HG03039 (cell line): ENCODE data around the gene PXT1.
"Not testable (repeated sequence)": the region's sequence is repeated elsewhere in the genome, so short reads cannot be mapped to it uniquely, and the experiment has no call there.

Experiments used
- ATAC-seq: cut with Tn5 transposase; IDR thresholded peaks from one replicate; pipeline ENCODE4 v1.9.1; 2021; ENCODE audit warnings: mild to moderate bottlenecking, moderate library complexity; ENCODE audit not compliant: unreplicated experiment

The PXT1 gene

DNA sequence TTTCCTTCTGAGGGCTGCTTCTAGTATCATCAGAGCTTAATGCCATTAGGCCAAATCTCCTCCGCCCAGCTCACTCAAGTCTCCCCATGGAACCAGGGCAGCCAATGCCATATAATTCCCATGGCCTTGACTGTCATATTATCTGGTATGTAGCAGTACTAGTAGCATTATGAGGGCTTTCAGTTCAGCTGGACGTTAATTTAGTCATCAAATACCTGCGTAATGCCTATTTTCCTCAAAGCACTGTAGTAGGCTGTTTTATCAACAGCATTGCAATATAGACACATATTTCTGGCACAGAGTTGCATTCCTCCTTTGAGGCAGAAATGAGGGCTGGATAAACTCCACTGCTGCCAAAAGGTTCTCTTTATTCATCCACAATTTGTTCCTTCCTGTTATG is 1.8 kb upstream of the PXT1 start:
- ATAC-seq, result no peak

DNA sequence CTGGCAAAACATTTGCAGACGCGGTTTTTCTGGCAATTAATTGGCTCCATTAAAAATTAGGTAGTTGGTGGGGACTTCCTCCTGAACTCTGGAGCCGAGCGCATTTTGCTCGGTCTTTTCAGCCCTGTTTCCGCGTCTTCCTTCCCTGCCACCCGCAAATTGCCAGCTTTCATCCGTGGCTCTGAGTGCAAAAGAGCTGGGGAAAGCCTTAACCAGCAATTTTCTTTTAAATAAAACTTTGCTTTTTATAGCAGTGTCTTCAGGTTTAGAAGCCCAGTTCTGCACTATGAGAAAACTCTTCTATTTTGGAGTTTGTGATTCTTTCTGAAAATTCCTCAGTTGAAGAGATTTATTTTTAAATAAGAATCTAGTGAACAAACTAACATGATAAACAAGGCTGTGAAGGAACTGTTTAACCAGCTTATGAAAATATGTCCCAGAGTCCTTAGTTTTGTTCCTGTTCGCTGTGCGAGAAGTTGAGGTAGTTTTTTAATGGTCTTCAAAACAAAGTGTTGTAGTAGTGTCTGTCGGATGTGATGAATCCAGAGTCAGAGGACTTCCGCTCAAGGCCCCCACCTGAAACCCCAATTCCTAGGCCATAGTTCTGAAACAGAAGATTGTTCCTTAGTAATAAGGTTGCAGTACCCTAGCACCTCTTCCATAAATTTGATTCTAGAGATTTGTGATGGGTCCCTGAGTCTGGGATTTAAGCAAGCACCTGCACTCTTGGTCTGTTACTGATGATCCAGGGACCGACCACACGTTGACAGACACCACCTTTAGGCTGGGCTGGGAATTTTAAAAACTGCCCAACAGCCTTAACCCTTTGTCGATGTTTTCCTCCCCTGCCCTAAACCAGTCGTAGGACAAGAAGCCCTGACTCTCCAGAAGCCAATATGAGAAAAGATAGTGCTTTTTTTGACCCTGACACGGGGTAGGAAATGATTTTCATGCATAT is 1.1 kb upstream of the PXT1 start:
- peak; percentile 1 for ATAC-seq

DNA sequence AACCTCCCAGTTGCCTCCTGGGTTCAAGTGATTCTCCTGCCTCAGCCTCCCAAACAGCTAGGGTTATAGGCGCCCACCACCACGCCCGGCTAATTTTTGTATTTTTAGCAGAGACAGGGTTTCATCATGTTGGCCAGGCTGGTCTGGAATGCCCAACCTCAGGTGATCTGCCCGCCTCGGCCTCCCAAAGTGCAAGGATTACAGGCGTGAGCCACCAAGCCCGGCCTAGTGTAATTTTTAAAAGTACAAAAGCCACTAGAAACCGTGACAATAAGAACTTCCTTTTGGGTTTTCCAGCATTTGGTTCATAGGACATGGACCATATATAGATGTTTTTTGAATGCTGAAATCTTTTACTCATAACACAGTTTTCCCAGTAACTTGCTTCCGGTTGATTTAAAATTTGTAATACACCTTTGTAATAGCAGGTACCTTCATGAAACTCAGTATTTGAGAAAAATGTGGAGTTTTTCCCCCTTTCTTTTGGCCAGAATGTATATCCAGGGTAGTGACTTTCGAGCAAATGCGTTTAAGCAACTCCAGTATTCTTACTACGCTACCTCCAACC is 467 bp downstream of the PXT1 start:
- ATAC-seq, result no peak

DNA sequence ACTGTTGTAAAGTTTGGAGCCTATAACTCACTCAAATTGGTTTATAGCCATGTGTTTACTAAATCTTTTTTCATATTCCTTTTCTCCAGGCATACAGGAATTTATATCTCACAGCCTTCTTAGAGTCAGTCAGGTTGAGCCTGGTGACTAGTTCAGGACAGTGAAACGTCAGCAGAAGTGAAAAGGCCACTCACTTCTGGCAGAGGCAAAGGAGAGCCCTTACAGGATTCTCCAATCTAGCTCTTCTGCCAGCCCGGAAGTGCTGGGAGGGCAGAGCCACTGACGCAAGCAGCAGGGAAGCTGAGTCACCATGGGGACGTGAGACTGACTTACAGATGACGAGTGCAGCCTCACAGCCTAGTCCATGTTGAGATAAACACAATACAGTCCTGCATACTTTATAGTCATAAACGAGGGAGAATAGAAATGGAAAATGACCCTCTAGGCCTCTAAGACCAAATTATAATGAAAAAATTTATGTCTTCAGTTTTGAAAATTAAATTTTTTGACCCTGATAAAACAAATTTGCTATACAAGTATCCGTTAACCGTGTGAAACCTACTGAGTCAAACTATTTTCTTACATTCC is 1.3 kb downstream of the PXT1 start:
- ATAC-seq, result peak; percentile 48

DNA sequence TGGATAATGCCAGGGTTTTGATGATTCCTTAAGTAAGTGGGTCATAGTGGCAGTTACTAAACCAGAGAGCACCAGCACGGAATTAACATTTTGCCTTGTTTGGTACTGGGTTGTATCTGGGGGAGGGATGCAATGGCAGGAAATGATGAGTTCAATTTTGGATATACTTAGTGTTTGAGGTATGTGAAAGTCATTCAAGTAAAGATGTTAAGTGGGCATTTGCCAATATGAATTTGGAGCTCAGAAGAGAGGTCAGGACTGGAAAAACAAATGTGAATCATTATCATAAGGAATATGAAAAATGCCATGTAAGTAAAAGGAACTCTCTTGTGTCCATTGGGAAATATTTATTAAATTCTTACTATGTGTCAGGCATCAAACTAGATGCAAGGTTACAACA is 6.2 kb downstream of the PXT1 start:
- ATAC-seq, result no peak

DNA sequence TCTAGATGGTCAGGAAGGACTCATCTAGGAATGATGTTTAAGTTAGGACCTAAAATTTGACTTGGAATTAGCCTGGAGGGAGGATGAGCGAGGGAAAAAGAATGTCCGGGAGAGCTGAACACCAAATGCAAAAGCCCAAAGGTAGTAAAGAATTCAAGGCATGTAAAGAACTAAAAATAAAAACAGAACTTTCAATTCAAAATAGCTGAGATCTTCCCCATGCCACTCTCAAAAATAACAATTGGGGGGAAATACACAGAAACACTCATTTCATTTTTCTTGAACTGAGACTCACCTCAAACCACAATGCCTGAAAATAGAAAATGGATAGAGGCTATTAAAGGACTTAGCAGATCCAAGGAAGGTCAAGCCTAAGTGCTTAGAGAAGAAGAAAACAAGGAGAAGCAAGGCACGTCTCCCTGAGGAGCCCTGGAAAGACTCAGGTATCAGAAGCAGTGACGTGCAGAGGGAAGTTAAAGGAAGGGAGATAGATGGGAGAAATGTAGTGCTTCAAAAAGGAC is 10.4 kb downstream of the PXT1 start:
- ATAC-seq, result no peak

DNA sequence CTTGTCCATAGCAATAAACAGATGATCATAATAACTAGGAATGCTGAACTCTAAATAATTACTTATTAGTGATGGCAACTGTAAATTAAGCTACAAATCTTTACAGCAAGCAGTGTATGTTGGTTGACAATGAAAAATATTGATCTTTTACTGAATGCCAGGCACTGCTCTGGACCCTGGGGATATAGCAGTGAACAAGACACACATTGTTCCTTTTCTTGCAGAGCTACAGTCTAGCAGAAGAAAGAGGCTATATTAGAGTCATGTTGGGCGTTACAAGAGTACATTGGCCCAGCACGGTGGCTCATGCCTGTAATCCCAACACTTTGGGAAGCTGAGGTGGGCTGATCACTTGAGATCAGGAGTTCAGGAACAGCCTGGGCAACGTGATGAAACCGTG is 11.5 kb downstream of the PXT1 start:
- ATAC-seq, result no peak

DNA sequence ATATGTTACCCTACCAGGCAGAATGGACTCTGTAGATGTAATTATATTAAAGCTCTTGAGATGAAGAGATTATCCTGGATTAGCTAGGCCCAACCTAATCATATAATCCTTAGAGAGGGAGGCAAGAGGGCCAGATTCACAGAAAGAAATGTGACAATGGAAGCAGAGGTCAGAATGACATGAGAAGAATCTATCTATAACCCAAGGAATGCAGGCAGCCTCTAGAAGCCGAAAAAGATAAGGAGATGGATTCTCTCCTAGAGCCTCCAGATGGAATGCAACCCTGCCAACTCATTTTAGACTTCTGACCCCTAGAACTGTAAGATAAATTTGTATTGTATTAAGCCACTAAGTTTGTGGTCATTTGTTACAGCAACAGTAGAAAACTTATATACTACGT is 12.3 kb downstream of the PXT1 start:
- ATAC-seq, result no peak

DNA sequence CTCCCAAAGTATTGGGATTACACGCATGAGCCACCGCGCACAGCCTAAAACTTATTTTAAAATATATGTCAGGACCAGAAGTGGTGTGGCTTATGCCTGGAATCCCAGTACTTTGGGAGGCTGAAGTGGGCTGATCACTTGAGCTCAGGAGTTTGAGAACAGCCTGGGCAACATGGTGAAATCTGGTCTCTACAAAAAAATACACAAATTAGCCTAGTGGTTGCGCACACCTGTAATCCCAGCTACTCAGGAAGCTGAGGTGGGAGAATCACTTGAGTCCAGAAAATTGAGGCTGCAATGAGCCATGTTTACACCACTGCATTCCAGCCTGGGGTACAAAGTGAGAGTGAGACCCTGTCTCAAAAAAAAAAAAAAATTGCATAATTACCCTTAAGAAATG is 13.7 kb downstream of the PXT1 start:
- ATAC-seq, result no peak

DNA sequence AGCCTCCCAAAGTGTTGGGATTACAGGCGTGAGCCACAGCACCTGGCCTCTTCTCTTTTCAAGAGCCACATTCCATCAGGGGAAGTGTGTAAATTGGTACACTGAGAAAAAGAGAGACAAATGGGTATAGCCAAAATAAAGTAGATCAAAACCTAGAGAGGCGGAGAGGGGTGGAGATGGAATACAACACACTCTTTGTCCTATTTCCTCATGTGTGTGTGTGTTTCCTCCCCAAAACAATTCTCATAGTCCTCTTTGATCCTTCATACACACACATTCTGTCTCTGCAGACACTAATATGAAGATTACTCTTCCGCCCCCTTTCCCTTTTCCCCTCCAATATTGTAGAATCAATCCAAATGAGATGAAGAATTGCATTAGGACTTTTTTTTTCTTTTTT is 16.0 kb downstream of the PXT1 start:
- ATAC-seq, result no peak

DNA sequence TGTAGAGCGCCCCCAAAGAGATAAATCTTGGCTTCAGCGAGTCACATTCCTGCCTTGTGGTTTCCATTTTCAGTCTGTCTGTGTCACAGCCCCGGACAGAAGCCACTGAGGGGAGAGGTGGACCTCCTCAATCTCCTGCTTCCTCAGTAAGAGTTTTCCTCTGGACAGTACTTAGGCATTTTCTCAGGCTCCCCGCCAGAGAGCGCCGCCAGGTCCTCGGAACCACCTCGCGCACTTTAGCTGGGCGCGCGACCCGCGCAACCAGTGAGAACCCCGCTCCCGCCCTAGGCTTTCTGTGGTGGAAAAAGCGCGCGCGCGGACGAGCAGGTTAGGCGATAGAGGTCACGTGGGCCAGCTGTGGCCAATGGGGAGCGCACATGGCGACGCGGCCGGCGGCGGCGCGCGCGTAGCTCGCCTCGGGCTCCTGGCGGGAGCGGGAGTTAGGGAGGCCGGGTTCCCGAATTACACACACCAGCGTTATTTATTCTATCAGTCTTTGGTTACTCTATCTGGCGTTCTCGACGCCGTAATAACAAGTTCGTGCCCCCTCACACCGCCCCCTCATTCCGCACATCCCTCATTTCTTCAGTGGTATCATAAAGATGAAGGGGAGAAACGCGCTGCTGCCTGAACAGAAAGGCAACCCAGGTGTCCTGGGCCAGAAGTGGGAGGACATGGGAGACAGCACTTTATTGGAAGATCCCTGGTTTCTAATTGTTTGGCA is 19.4 kb downstream of the PXT1 start:
- ATAC-seq, result peak; percentile 88

DNA sequence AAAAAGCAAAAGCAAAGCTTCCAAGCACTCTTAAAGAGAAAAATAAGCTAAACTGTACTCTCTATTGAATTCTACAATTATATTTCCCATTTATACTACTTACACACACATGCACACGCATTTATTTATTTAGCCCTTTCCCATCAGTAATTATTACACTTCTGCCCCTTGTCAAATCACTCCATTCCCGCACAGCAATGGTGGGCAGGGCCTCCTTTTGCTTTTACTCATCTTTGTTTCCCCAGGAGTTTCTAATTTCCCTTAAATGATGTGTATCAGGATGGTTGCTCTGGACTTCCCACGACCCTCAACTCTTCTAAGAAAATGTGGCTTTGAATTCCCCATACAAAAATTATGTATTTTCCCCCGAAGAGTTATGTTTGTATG is 19.9 kb downstream of the PXT1 start:
- ATAC-seq, result peak; percentile 12

DNA sequence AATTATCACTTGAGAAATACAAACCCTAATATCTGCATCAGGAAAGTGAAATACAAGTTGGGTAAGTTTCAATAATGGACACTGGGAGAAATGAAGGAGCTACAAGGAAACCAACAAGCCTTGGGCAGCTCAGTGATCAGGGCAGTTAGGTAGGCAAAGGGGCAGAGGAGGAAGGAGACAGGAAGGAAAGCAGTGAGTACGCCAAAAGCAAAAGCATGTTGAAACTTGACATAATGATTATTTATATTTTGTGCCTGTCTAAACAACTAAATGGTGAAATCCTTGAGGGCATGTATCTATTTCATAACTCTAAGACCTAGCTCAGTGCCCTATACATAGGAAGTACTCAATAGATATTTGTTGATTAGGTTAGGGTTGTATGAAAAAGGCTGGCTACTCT is 23.3 kb downstream of the PXT1 start:
- ATAC-seq, result no peak

DNA sequence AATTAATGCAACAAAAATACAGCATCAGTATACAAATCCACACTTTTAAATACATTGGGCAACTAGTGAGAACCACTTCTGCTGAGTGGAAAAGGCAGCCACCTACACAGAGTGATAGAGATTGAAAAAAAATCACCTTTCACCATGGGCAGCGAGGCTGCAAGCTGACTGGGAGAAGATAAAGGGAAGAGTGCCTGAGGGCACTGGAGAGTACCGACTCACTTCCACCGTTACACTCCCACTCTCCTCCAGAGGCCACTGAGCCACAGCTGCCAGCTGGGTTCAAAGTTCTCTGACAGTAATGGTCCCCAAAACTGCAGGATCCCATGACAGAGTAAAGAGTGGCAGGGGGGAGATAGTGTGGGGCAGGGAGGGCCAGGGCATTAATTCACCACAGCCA is 24.1 kb downstream of the PXT1 start:
- ATAC-seq, result no peak

DNA sequence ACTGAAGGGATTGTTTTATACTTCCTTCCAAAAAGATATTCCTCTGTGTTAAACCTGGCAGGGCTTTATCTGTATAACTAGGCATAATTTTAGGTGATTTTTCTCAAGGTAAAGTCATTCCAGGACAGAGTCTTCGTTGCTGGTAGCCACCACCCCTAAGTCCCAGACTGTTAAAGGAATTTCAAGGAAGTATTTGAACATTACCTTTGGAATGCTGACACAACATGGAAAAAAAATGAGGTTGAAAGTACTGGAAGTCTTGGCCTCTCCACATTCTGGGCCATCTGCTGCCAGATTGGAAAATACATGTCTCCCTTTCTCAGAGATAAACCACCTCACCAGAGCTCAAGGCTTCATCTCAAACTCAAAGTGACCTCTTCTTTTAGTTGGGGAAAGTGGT is 28.2 kb downstream of the PXT1 start:
- ATAC-seq, result no peak

DNA sequence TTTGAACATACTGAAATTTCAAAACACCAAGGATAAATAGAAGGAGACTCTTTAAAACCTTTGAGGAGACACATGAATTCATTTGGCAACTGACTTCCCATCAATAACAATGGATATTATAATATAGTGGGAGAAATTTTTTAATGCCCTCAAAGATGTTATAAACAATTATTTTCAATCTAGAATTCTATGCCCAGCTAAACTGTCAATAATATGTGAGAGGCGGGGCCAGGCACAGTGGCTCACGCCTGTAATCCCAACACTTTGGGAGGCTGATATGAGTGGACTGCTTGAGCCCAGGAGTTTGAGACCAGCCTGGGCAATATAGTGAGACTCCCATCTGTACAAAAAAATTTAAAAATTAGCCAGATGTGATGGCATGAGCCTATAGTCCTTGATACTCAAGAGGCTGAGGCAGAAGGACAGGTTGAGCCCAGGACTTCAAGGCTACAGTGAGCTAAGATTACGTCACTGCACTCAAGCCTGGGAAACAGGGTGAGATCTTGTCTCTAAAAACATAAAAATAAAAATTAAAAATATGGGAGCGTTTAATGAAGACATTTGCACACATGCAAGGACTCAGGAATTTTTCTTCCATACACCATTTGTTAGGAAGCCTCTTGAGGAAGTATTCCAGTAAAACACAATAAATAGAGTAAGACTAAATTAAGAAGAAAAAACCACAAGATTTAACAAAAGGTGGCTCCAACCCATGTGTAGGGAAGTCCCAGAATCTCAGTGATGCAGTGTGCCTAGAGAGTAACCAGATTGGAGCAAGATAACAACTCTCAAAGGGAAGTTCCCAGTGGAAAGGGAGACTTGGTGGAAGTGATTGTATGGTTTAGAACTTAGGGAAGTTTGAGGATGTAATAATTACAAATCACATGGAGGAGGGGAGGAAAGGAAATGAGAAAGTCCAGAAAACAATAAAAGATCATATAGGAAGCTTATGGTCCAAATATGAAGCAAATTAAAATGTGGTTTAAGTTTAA is 28.9 kb downstream of the PXT1 start:
- ATAC-seq, result no peak

DNA sequence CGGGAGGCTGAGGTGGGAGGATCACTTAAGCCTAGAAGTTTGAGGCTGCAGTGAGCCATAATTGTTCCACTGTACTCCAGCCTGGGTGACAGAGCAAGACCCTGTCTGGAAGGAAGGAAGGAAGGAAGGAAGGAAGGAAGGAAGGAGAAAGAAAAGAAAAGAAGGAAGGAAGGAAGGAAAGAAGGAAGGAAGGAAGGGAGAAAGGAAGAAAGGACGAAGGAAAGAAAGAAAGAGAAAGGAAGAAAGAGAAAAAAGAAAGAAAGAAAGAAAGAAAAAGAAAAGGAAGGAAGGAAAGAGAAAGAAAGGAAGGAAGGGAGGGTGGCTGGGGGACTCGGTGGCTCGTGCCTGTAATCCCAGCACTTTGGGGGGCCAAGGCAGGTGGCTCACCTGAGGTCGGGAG is 32.9 kb downstream of the PXT1 start:
- ATAC-seq, result not testable (repeated sequence)

DNA sequence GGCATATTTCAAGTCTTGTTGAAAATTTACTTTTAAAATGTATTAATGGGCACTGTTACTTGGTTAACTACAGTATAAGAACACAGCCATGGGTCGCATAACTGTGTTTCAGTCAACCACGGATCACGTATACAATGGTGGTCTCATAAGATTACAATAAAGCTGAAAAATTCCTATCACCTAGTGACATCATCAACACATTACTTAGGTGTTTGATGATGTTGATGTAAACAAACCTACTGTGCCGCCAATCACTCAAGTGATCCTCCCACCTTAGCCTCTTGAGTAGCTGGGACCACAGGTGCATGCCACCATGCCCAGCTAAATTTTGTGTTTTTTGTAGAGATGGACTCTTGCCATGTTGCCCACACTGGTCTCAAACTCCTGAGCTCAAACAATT is 38.5 kb downstream of the PXT1 start:
- no peak for ATAC-seq

DNA sequence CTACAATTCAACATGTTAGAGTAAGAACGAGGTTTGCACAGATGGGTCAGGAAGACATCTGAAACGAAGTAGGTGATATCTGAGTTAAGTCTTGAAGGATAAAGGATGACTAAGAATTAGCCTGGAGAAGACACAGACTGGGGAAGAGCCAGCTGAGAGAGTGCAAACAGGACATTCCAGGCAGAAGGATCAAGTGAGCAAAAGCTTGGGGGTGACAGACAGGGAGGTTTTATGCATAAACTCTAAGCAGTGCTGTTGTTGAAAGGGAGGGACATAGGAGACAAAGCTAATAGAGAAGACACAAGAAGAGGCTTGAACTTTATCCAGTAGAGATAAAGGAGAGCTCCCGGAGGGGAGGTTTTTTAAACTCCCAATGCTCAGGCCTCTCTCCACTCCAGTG is 40.2 kb downstream of the PXT1 start:
- ATAC-seq, result no peak

DNA sequence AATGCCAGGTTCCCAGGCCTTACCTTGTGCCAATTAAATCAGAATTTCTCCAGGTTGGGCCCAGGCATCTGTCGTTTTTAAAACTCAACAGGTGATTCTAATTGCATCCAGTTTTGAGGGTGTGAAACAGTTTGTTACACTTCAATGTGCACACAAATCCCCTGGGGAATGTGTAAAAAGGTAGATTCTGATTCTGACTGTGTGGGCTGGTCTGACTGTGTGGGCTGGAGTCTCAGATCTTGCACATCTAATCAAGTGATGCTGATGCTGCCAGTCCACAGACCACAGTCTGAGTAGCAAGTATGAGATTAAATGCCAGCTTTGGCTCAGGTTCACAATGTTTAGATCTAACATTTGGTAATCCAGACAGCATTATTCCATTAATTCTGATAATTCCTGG is 42.7 kb downstream of the PXT1 start:
- ATAC-seq, result no peak
